HCT116 (cell line): ENCODE data around the gene CNPY4. TPM values are rescaled to one million over a fixed set of nuclear protein-coding genes. Genes with fewer than 3 reads are reported as not detected.
A peak's percentile ranks its signal among the peaks of the same experiment; 100 is the strongest.

Experiments
- ATAC-seq: fragments of 200-7000 bp; cut with Tn5 transposase; 2 replicates; pipeline ENCODE4 v1.9.1; 2020; ENCODE audit warnings: mild to moderate bottlenecking, moderate library complexity
- BruUV-seq: library from RNA; stranded (reverse); fragments of 400-500 nt; replicated peaks from 2 replicates; lab custom pipeline; 2021; lab: Mats Ljungman, UMichigan
- CTCF ChIA-PET: fragments of 300-600 bp; sonication (Branson Sonifier 250); formaldehyde crosslinking; loops from one replicate; lab custom pipeline; 2021; ENCODE audit warnings: antibody characterized with exemption; lab: Charles Lee
- POLR2A ChIA-PET: fragments of 300-600, 350-600 bp; sonication (Branson Sonifier 250); formaldehyde crosslinking; loops from one replicate; lab custom pipeline; 2021; ENCODE audit warnings: antibody characterized with exemption; lab: Charles Lee
- RAD21 ChIA-PET, 2 experiments: fragments of 300-600 bp; sonication (Branson Sonifier 250); formaldehyde crosslinking; loops; one replicate each; lab custom pipeline; 2023; ENCODE audit warnings: low total read pairs in 2 of 2; ENCODE audit not compliant: uncharacterized antibody in 2 of 2, unreplicated experiment in 2 of 2, low non-redundant PET in 1 of 2; lab: Charles Lee
- DNase-seq: peaks from one replicate; pipeline ENCODE4 v3.0.0-alpha.2; 2010; ENCODE audit warnings: low read depth, low spot score
- H2AFZ ChIP-seq: fragments of 200-600 bp; shearing (Covaris generic), sonication (generic); 2 replicates; pipeline ENCODE4 v1.6.1; 2017; ENCODE audit warnings: low read depth, mixed run types, mixed read lengths, antibody characterized with exemption, low read length; ENCODE audit not compliant: poor library complexity, severe bottlenecking
- H3K27ac ChIP-seq: 2 replicates; pipeline ENCODE4 v1.5.1; 2012; ENCODE audit warnings: low read depth, low read length
- H3K27me3 ChIP-seq: fragments of 200-600 bp; sonication (generic); 2 replicates; pipeline ENCODE4 v1.6.1; 2016; ENCODE audit warnings: mixed run types, low read length, mixed read lengths; ENCODE audit not compliant: insufficient read depth
- H3K36me3 ChIP-seq, 2 experiments: fragments of 200-500 bp in 1 of 2; fragments of 200-600 bp in 1 of 2; sonication (Bioruptor generic) in 1 of 2; sonication (generic) in 1 of 2; 2 replicates each; pipeline versions ENCODE4 v1.5.1 to v1.6.1; 2014 to 2016; ENCODE audit warnings: low read length in 2 of 2, inconsistent platforms in 1 of 2, mixed read lengths in 1 of 2, mixed run types in 1 of 2; ENCODE audit not compliant: insufficient read depth in 2 of 2, control insufficient read depth in 1 of 2
- H3K4me1 ChIP-seq, 2 experiments: fragments of 200-600 bp in 1 of 2; sonication (generic) in 1 of 2; 2 replicates each; pipeline versions ENCODE4 v1.5.1 to v1.6.1; 2012 to 2017; ENCODE audit warnings: low read length in 2 of 2, inconsistent platforms in 1 of 2, mild to moderate bottlenecking in 1 of 2, mixed read lengths in 1 of 2, mixed run types in 1 of 2, moderate library complexity in 1 of 2; ENCODE audit not compliant: insufficient read depth in 2 of 2, control insufficient read depth in 1 of 2
- H3K4me2 ChIP-seq: fragments of 200-600 bp; sonication (generic); 2 replicates; pipeline ENCODE4 v1.6.1; 2017; ENCODE audit warnings: mixed run types, low read length, mixed read lengths
- H3K4me3 ChIP-seq, 2 experiments: fragments of 200-600 bp in 1 of 2; sonication (generic) in 1 of 2; replicated peaks in 1 of 2; 2 replicates each; pipeline ENCODE4 v1.5.1; 2011 to 2016; ENCODE audit warnings: low read length in 2 of 2, control low read depth in 1 of 2, low read depth in 1 of 2, mild to moderate bottlenecking in 1 of 2, mixed read lengths in 1 of 2, mixed run types in 1 of 2
- H3K79me2 ChIP-seq: fragments of 200-600 bp; sonication (generic); 2 replicates; pipeline ENCODE4 v1.6.1; 2017; ENCODE audit warnings: mild to moderate bottlenecking, mixed run types, low read length, moderate library complexity, mixed read lengths; ENCODE audit not compliant: insufficient read depth
- H3K9ac ChIP-seq: fragments of 200-600 bp; sonication (generic); 2 replicates; pipeline ENCODE4 v1.6.1; 2016; ENCODE audit warnings: low read length, mixed read lengths
- H3K9me2 ChIP-seq: fragments of 200-600 bp; sonication (generic), shearing (Covaris generic); 2 replicates; pipeline ENCODE4 v1.6.1; 2017; ENCODE audit warnings: mixed run types, mild to moderate bottlenecking, moderate library complexity; ENCODE audit not compliant: insufficient read depth
- H3K9me3 ChIP-seq, 2 experiments: fragments of 200-500 bp in 1 of 2; fragments of 200-600 bp in 1 of 2; sonication (Bioruptor generic) in 1 of 2; sonication (generic) in 1 of 2; 2 replicates each; pipeline ENCODE4 v1.6.1; 2014 to 2017; ENCODE audit warnings: low read length in 2 of 2, mixed read lengths in 2 of 2, inconsistent platforms in 1 of 2, low read depth in 1 of 2, mild to moderate bottlenecking in 1 of 2, mixed run types in 1 of 2, moderate library complexity in 1 of 2; ENCODE audit not compliant: control insufficient read depth in 1 of 2, insufficient read depth in 1 of 2
- H4K20me1 ChIP-seq: fragments of 200-600 bp; sonication (generic), shearing (Covaris generic); 2 replicates; pipeline ENCODE4 v1.6.1; 2017; ENCODE audit warnings: mixed run types, mild to moderate bottlenecking, moderate library complexity; ENCODE audit not compliant: insufficient read depth
- ATF3 ChIP-seq: IDR thresholded peaks from 2 replicates; pipeline ENCODE4 v1.6.1; 2012
- EGR1 ChIP-seq: IDR thresholded peaks from 2 replicates; pipeline ENCODE4 v1.6.1; 2012; ENCODE audit warnings: low read depth
- MAX ChIP-seq: IDR thresholded peaks from 2 replicates; pipeline ENCODE4 v1.6.1; 2012
- POLR2A ChIP-seq: IDR thresholded peaks from 2 replicates; pipeline ENCODE4 v1.7.0; 2011; ENCODE audit warnings: borderline replicate concordance; ENCODE audit not compliant: insufficient read depth, insufficient read length; ENCODE audit errors: extremely low read depth
- SP1 ChIP-seq: IDR thresholded peaks from 2 replicates; pipeline ENCODE4 v1.6.1; 2012; ENCODE audit warnings: low read depth
- YY1 ChIP-seq: IDR thresholded peaks from 2 replicates; pipeline ENCODE4 v1.6.1; 2011; ENCODE audit warnings: low read length, low read depth, moderate library complexity, mild to moderate bottlenecking; ENCODE audit not compliant: insufficient replicate concordance; ENCODE audit errors: extremely low read depth
- ZFX ChIP-seq: fragments of 450-650 bp; IDR thresholded peaks from 2 replicates; pipeline ENCODE4 v1.6.1; 2017
- intact Hi-C: fragments of 100-400 bp; cut with micrococcal nuclease; formaldehyde crosslinking; loops from 2 replicates; pipeline ENCODE4 v1.10.0; 2022
- total RNA-seq: library from RNA; stranded (reverse); gene quantifications from one replicate; pipeline ENCODE4 v1.2.1, GENCODE V29; 2021; ENCODE audit not compliant: unreplicated experiment

Gene CNPY4
- total RNA-seq, 1 experiment from 2014 or later: 2.6 TPM

- peak; percentile 99 for TF ChIP-seq SP1
- TF ChIP-seq POLR2A: peak; percentile 61
- TF ChIP-seq, all 23 proteins: peak for 5
Observed at GRCh38 chr7:100148559-100149328, 29.3 kb downstream of the CNPY4 start, which contains the start of gene LAMTOR4 (continued).

- intact Hi-C loops: no loop called here
- Histone ChIP-seq H3K27me3 (no peaks in the 10 kb centered on the region), H3K9me2 (no peaks in the 10 kb centered on the region), H2AFZ (no peak overlapping the region), H3K9ac (no peak overlapping the region), H4K20me1 (no peaks in the 10 kb centered on the region), H3K4me3 (no peak overlapping the region), H3K36me3 (peaks cover 14 to 16% of the 10 kb centered on the region in 2 experiments; a peak in 3 of 4 replicates), H3K79me2 (peaks cover 36% of the 10 kb centered on the region), H3K4me1 (peaks cover 13 to 30% of the 10 kb centered on the region in 2 experiments), H3K27ac (no peak overlapping the region), H3K9me3 (no peaks in the 10 kb centered on the region), H3K4me2 (no peak overlapping the region)
- no peak for ATAC-seq
- no TSS peak for BruUV-seq
- POLR2A ChIA-PET: no interaction called here
- no peak for DNase-seq
- RAD21 ChIA-PET: no interaction called here
- no peak for TF ChIP-seq SP1
- TF ChIP-seq YY1: no peak
- CTCF ChIA-PET: no interaction called here
Observed at GRCh38 chr7:100152404-100152803, 33.0 kb downstream of the CNPY4 start.

- Histone ChIP-seq H3K4me3 (no peak overlapping the region), H3K4me1 (peaks cover 14 to 31% of the 10 kb centered on the region in 2 experiments), H3K4me2 (no peak overlapping the region), H3K9me3 (no peaks in the 10 kb centered on the region), H3K36me3 (peaks cover 14 to 16% of the 10 kb centered on the region in 2 experiments; a peak in 3 of 4 replicates), H3K79me2 (peaks cover 43% of the 10 kb centered on the region), H2AFZ (no peak overlapping the region), H3K9ac (no peak overlapping the region), H3K27me3 (no peaks in the 10 kb centered on the region), H3K9me2 (no peaks in the 10 kb centered on the region), H3K27ac (no peak overlapping the region), H4K20me1 (no peaks in the 10 kb centered on the region)
- ATAC-seq (no peak), DNase-seq (no peak)
- ChIA-PET RAD21 (no interaction called here), POLR2A (no interaction called here), CTCF (no interaction called here)
- TF ChIP-seq ATF3 (no peak), ZFX (no peak), EGR1 (no peak), MAX (no peak)
- no TSS peak for BruUV-seq
- intact Hi-C loops: no loop called here
Observed at GRCh38 chr7:100152937-100153666, 33.7 kb downstream of the CNPY4 start.
